Measurements from ENCODE around the gene RANBP1. TPM values are rescaled to one million over a fixed set of nuclear protein-coding genes. Genes with fewer than 3 reads are reported as not detected.

The RANBP1 gene
- total RNA-seq, 1 experiment from 2014 or later = 509 TPM

DNA sequence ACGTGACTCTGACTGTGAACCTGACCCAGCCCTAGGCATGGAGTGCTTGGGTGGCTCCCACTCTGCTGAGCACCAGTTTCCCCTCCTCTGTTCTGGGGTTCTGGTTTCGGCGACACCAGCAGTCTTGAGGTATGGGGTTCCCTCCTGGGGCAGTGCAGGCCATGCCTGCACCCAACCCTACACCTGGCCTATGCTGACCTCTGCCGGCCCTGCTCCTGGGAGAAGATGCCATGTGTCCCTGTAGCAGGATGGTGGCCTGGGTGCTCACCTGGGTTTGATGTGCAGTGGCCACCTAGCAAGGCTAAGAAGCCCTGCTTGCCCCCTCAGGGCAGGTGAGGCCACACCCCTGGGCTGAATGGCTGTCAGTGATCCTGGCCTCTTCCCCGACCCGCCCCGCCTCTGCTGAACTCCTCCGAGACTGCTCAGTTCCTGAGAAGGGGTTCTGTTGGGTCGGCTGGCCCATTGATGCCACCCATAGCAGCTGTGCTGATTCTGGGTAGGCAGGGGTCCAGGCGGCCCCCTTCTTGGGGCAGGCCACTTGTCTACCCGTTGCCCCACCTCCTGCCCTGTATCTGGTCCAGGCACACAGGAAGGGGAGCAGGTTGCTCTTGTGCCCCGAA lies 18.1 kb downstream of the RANBP1 start:
- BruUV-seq (replicated peaks) = no TSS peak
- ChIA-PET CTCF (no interaction called here), POLR2A (ENCODE audit: low non-redundant PET) (no interaction called here)
- no peak for DNase-seq (ENCODE audit: low spot score)
- TF ChIP-seq, protein P1, sequence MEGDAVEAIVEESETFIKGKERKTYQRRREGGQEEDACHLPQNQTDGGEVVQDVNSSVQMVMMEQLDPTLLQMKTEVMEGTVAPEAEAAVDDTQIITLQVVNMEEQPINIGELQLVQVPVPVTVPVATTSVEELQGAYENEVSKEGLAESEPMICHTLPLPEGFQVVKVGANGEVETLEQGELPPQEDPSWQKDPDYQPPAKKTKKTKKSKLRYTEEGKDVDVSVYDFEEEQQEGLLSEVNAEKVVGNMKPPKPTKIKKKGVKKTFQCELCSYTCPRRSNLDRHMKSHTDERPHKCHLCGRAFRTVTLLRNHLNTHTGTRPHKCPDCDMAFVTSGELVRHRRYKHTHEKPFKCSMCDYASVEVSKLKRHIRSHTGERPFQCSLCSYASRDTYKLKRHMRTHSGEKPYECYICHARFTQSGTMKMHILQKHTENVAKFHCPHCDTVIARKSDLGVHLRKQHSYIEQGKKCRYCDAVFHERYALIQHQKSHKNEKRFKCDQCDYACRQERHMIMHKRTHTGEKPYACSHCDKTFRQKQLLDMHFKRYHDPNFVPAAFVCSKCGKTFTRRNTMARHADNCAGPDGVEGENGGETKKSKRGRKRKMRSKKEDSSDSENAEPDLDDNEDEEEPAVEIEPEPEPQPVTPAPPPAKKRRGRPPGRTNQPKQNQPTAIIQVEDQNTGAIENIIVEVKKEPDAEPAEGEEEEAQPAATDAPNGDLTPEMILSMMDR (conservative IDR thresholded peaks at IDR 0.05; ENCODE audit: low read depth, low read length) = no peak
- TF ChIP-seq EZH2 (IDR thresholded peaks at IDR 0.05; ENCODE audit: borderline replicate concordance, low read depth, low read length, poor library complexity, severe bottlenecking) = no peak
- Histone ChIP-seq H3K36me3 (ENCODE audit: insufficient read depth, low read length, poor library complexity, severe bottlenecking) (no peaks in the 10 kb centered on the region), H3K27me3 (replicated peaks; ENCODE audit: insufficient read depth, low read depth, low read length, poor library complexity) (no peaks in the 10 kb centered on the region), H3K4me1 (ENCODE audit: insufficient read depth, low read length, poor library complexity, severe bottlenecking) (peaks cover 5% of the 10 kb centered on the region), H3K4me3 (ENCODE audit: low read depth, low read length, poor library complexity, severe bottlenecking) (no peak overlapping the region), H3K27ac (ENCODE audit: low read depth, low read length, poor library complexity, severe bottlenecking) (no peak overlapping the region), H3K9me3 (ENCODE audit: low read depth, low read length, poor library complexity, severe bottlenecking) (no peaks in the 10 kb centered on the region)
- intact Hi-C loops (cut with micrococcal nuclease; ENCODE audit: unreplicated experiment) = no loop called here

DNA sequence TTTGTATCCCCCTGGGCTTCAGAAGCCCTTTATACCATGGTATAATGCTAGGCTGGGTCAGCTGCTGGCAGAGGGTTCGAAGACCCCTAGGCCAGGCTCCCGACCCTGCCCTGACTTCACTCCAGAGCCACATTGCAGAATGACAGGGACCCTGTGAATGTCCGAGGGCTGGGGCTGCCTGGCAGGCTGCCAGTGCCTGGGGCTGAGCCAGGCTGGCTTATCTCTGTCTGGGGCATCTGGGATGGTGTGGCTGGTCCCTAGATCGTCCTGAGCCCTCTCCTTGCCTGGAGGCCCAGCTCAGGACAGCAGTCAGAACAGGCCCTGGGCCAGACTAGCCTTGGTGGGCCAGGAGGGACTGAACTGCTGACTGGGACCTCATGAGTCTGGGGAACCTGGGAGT lies 19.4 kb downstream of the RANBP1 start:
- POLR2A ChIA-PET (ENCODE audit: low non-redundant PET) = no interaction called here

DNA sequence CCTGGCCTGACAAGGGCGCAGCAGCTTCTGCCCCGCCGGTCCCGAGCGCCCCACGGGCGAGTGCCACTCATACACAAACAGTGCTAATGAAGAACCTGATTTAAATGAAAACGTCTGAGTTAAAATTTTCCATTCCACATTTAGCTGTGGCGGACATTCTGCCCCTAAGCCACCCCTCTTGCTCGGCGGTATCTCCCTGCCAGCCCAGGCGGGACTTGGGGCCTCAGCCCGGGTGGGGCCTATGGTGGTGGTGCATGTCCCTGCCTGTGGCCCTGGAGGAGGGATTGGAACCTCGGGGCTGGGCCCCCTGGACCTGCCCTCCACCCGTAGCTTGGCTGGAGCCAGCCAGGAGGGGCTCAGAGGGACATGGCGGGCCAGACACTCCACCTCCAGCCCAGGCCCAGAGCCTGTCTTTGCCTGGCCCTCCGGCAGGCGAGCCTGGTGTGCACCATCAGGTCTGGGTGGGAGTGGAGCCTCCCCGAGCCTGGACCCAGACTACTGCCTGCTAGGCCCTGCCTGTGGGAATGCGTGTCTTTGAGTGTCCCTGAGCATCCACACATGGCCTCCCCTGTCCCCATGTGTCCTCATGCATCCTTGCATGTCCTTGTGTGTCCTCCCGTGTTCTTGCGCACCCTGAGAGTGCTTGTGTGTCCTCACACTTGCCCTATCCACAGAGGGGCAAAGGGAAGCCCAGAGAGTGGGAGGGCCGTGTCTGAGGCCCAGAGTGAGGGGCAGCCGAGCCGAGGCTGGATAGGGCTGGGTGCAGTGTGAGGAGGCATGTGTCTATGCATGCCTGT lies 20.1 kb downstream of the RANBP1 start:
- Histone ChIP-seq H3K4me3 (ENCODE audit: low read depth, low read length, poor library complexity, severe bottlenecking) (no peak overlapping the region), H3K36me3 (ENCODE audit: insufficient read depth, low read length, poor library complexity, severe bottlenecking) (no peaks in the 10 kb centered on the region), H3K4me1 (ENCODE audit: insufficient read depth, low read length, poor library complexity, severe bottlenecking) (no peaks in the 10 kb centered on the region), H3K27ac (ENCODE audit: low read depth, low read length, poor library complexity, severe bottlenecking) (no peak overlapping the region), H3K9me3 (ENCODE audit: low read depth, low read length, poor library complexity, severe bottlenecking) (no peaks in the 10 kb centered on the region), H3K27me3 (replicated peaks; ENCODE audit: insufficient read depth, low read depth, low read length, poor library complexity) (no peaks in the 10 kb centered on the region)
- no peak for DNase-seq (ENCODE audit: low spot score)
- TF ChIP-seq EZH2 (IDR thresholded peaks at IDR 0.05; ENCODE audit: borderline replicate concordance, low read depth, low read length, poor library complexity, severe bottlenecking) = no peak
- TF ChIP-seq, protein P1 (conservative IDR thresholded peaks at IDR 0.05; ENCODE audit: low read depth, low read length) = no peak
- no TSS peak for BruUV-seq (replicated peaks)
- intact Hi-C loops (cut with micrococcal nuclease; ENCODE audit: unreplicated experiment) = no loop called here
- CTCF ChIA-PET = no interaction called here
- POLR2A ChIA-PET (ENCODE audit: low non-redundant PET) = no interaction called here

More for the DNA sequence above, 19.4 kb downstream of the RANBP1 start:
- DNase-seq (ENCODE audit: low spot score) = no peak
- Histone ChIP-seq H3K36me3 (ENCODE audit: insufficient read depth, low read length, poor library complexity, severe bottlenecking) (no peaks in the 10 kb centered on the region), H3K27ac (ENCODE audit: low read depth, low read length, poor library complexity, severe bottlenecking) (no peak overlapping the region), H3K27me3 (replicated peaks; ENCODE audit: insufficient read depth, low read depth, low read length, poor library complexity) (no peaks in the 10 kb centered on the region), H3K9me3 (ENCODE audit: low read depth, low read length, poor library complexity, severe bottlenecking) (no peaks in the 10 kb centered on the region), H3K4me1 (ENCODE audit: insufficient read depth, low read length, poor library complexity, severe bottlenecking) (peaks cover 5% of the 10 kb centered on the region), H3K4me3 (ENCODE audit: low read depth, low read length, poor library complexity, severe bottlenecking) (no peak overlapping the region)
- no TSS peak for BruUV-seq (replicated peaks)
- intact Hi-C loops (cut with micrococcal nuclease; ENCODE audit: unreplicated experiment) = no loop called here
- TF ChIP-seq EZH2 (IDR thresholded peaks at IDR 0.05; ENCODE audit: borderline replicate concordance, low read depth, low read length, poor library complexity, severe bottlenecking) = no peak
- TF ChIP-seq, protein P1 (conservative IDR thresholded peaks at IDR 0.05; ENCODE audit: low read depth, low read length) = no peak
- CTCF ChIA-PET = no interaction called here

Measured in A673 (cell line).